Measurements from ENCODE around the gene HM13.
"Not testable (repeated sequence)": the region's sequence is repeated elsewhere in the genome, so short reads cannot be mapped to it uniquely, and the experiment has no call there.

Gene HM13

GRCh38 chr20:31594002-31594557 is 79.8 kb downstream of the HM13 start:
- Histone ChIP-seq H2AFZ (ENCODE audit: low read length, unreplicated experiment) (no peak overlapping the region), H3K4me1 (ENCODE audit: control insufficient read depth, insufficient read depth, low read length, unreplicated experiment) (peaks cover 36% of the 10 kb centered on the region), H3K27me3 (ENCODE audit: insufficient read depth, low read length) (no peaks in the 10 kb centered on the region), H3K27ac (ENCODE audit: low read depth, low read length) (peak overlapping the region; percentile 83), H3K36me3 (ENCODE audit: insufficient read depth, low read length) (no peaks in the 10 kb centered on the region), H3K4me3 (ENCODE audit: low read depth, low read length) (peak overlapping the region; percentile 40), H3K79me2 (ENCODE audit: control insufficient read depth, insufficient read depth, low read length, unreplicated experiment) (peaks cover 9% of the 10 kb centered on the region)

DNA sequence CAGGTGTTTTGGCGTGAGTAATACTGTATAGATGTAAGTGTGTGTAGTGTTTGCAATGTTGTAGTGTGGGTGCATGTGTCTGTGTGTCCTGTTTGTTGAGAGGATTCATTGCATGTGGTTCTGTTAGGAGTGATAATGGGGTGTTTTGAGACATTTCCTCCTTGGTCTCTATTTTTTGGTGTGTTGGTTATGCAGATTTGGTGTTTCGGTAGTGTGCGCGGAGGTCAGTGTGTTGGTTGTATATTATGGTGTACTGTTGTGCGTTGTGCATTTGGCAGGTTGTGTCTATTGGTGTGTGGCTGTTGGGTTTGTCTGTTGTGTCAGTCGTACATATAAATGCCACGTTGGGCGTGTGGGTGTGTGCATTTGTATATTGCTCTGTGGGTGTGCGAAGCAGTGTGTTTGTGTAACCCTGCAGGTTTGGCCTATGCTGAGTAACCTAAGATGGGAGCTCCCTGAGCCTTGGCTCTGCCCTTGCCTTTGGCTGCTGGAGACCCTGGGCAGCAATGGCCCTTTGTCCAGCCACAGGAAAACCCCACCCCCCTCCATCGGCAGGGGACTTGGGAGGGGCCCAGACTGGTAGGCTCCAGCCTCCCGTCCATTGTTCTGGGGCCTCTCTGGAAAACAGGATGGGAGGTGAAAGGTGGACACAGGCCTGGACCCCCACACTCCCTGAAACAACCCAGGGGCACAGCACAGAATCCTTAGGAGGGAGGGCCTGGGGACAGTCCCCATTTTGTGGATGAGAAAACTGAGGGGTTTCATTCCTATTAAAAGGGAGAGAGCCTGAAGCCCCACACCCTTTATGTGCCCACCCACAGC is 80.5 kb downstream of the HM13 start:
- Histone ChIP-seq H3K79me2 (ENCODE audit: control insufficient read depth, insufficient read depth, low read length, unreplicated experiment) (peaks cover 9% of the 10 kb centered on the region), H3K4me1 (ENCODE audit: control insufficient read depth, insufficient read depth, low read length, unreplicated experiment) (peaks cover 35% of the 10 kb centered on the region), H3K36me3 (ENCODE audit: insufficient read depth, low read length) (no peaks in the 10 kb centered on the region), H3K27ac (ENCODE audit: low read depth, low read length) (peak overlapping the region; percentile 83), H2AFZ (ENCODE audit: low read length, unreplicated experiment) (no peak overlapping the region), H3K27me3 (ENCODE audit: insufficient read depth, low read length) (no peaks in the 10 kb centered on the region), H3K4me3 (ENCODE audit: low read depth, low read length) (peak overlapping the region; percentile 40)

DNA sequence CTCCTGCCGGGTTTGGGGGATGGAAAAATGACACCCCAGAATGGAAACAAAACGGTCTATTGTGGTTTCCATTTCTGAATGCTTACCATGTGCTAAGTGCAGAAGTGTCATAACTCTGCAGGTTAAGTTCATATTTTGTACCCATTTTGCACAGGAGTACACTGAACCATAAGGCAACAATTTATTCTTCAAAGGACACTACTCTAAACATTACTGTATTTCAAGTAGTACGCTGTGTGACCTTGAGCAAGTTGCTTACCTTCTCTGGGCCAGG is 81.1 kb downstream of the HM13 start:
- no peaks in the 10 kb centered on the region for H3K36me3 ChIP-seq (ENCODE audit: insufficient read depth, low read length)
- H3K4me3 ChIP-seq (ENCODE audit: low read depth, low read length), result peak overlapping the region; percentile 40
- peaks cover 9% of the 10 kb centered on the region for H3K79me2 ChIP-seq (ENCODE audit: control insufficient read depth, insufficient read depth, low read length, unreplicated experiment)
- H3K27me3 ChIP-seq (ENCODE audit: insufficient read depth, low read length), result no peaks in the 10 kb centered on the region
- H3K27ac ChIP-seq (ENCODE audit: low read depth, low read length), result peak overlapping the region; percentile 83
- H2AFZ ChIP-seq (ENCODE audit: low read length, unreplicated experiment), result no peak overlapping the region
- H3K4me1 ChIP-seq (ENCODE audit: control insufficient read depth, insufficient read depth, low read length, unreplicated experiment), result peaks cover 35% of the 10 kb centered on the region

DNA sequence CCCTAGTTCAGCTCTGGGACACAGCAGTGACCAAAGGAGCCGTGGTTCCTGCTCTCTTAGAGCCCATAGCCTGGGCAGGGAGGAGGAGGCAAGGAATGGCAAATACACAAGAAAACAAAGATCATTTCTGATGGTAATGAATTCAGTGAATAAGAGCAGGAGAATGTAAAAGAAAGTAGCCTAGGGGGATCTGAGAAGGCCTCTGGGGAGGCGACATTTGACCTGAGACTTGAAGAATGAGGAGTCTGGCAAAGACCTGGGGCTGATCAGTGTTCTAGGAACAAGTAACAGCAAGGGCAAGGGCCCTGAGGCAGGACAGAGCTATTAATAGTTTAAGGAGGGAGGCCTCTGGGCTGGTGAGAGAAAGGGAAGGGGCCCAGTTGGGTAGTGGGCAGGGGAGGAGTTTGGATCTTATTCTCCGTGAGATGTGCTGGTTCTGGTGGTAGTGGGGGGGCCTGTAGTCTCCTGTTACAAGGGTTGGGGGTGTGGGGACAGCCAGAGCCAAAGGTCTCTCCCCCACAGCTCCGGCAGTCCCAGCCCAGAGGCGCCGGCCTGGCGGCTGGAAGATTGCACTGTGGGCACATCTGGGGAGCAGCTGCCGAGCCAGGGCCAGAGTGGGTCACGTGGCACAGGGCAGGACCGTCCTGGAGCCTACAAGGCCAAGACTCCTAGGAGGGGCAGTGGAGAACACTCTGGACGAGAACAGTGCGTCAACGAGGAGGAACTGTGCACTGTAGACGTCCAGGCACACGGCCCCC is 81.6 kb downstream of the HM13 start:
- Histone ChIP-seq H3K4me3 (ENCODE audit: low read depth, low read length) (peak overlapping the region; percentile 40), H3K79me2 (ENCODE audit: control insufficient read depth, insufficient read depth, low read length, unreplicated experiment) (peaks cover 9% of the 10 kb centered on the region), H2AFZ (ENCODE audit: low read length, unreplicated experiment) (no peak overlapping the region), H3K36me3 (ENCODE audit: insufficient read depth, low read length) (no peaks in the 10 kb centered on the region), H3K27ac (ENCODE audit: low read depth, low read length) (peak overlapping the region; percentile 83), H3K4me1 (ENCODE audit: control insufficient read depth, insufficient read depth, low read length, unreplicated experiment) (peaks cover 34% of the 10 kb centered on the region), H3K27me3 (ENCODE audit: insufficient read depth, low read length) (no peaks in the 10 kb centered on the region)

GRCh38 chr20:31596412-31596715 is 82.1 kb downstream of the HM13 start:
- H3K4me1 ChIP-seq (ENCODE audit: control insufficient read depth, insufficient read depth, low read length, unreplicated experiment), result peaks cover 29% of the 10 kb centered on the region
- H2AFZ ChIP-seq (ENCODE audit: low read length, unreplicated experiment); H3K36me3 ChIP-seq (ENCODE audit: insufficient read depth, low read length); H3K27me3 ChIP-seq (ENCODE audit: insufficient read depth, low read length); H3K79me2 ChIP-seq (ENCODE audit: control insufficient read depth, insufficient read depth, low read length, unreplicated experiment); H3K4me3 ChIP-seq (ENCODE audit: low read depth, low read length): not testable (repeated sequence)
- peak overlapping the region; percentile 83 for H3K27ac ChIP-seq (ENCODE audit: low read depth, low read length)

- Histone ChIP-seq H3K4me1 (ENCODE audit: control insufficient read depth, insufficient read depth, low read length, unreplicated experiment) (peaks cover 26% of the 10 kb centered on the region), H3K36me3 (ENCODE audit: insufficient read depth, low read length) (no peaks in the 10 kb centered on the region), H3K4me3 (ENCODE audit: low read depth, low read length) (no peak overlapping the region), H2AFZ (ENCODE audit: low read length, unreplicated experiment) (no peak overlapping the region), H3K79me2 (ENCODE audit: control insufficient read depth, insufficient read depth, low read length, unreplicated experiment) (peaks cover 9% of the 10 kb centered on the region), H3K27ac (ENCODE audit: low read depth, low read length) (peak overlapping the region; percentile 83), H3K27me3 (ENCODE audit: insufficient read depth, low read length) (no peaks in the 10 kb centered on the region)
These were observed 82.7 kb downstream of the HM13 start for GRCh38 chr20:31596831-31597480.

GRCh38 chr20:31597481-31597855 is 83.2 kb downstream of the HM13 start:
- no peak overlapping the region for H3K4me3 ChIP-seq (ENCODE audit: low read depth, low read length)
- H3K27me3 ChIP-seq (ENCODE audit: insufficient read depth, low read length), result no peaks in the 10 kb centered on the region
- peak overlapping the region; percentile 83 for H3K27ac ChIP-seq (ENCODE audit: low read depth, low read length)
- peaks cover 9% of the 10 kb centered on the region for H3K79me2 ChIP-seq (ENCODE audit: control insufficient read depth, insufficient read depth, low read length, unreplicated experiment)
- H2AFZ ChIP-seq (ENCODE audit: low read length, unreplicated experiment), result no peak overlapping the region
- H3K4me1 ChIP-seq (ENCODE audit: control insufficient read depth, insufficient read depth, low read length, unreplicated experiment), result peaks cover 28% of the 10 kb centered on the region
- no peaks in the 10 kb centered on the region for H3K36me3 ChIP-seq (ENCODE audit: insufficient read depth, low read length)

DNA sequence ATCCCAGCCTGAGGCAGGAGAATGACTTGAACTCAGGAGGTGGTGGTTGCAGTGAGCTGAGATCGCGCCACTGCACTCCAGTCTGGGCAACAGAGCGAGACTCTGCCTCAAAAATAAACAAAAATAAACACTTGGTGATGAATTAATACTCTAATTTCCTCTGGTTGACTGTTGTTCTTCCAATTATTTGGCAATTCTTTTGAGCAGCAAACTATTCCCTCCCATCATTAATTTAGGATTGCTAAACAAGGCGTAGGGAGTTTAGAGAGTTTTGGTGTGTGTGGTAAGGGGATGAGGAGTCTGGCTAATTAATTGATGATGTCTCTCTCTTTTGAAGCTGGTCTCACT is 88.2 kb downstream of the HM13 start:
- Histone ChIP-seq H3K4me3 (ENCODE audit: low read depth, low read length) (no peak overlapping the region), H3K79me2 (ENCODE audit: control insufficient read depth, insufficient read depth, low read length, unreplicated experiment) (peaks cover 30% of the 10 kb centered on the region), H3K36me3 (ENCODE audit: insufficient read depth, low read length) (peaks cover 11% of the 10 kb centered on the region; the same call in 1 of the 2 replicates), H3K27ac (ENCODE audit: low read depth, low read length) (peak overlapping the region; percentile 100), H2AFZ (ENCODE audit: low read length, unreplicated experiment) (no peak overlapping the region), H3K4me1 (ENCODE audit: control insufficient read depth, insufficient read depth, low read length, unreplicated experiment) (peaks cover 23% of the 10 kb centered on the region), H3K27me3 (ENCODE audit: insufficient read depth, low read length) (no peaks in the 10 kb centered on the region)

GRCh38 chr20:31602779-31603441 is 88.7 kb downstream of the HM13 start:
- no peaks in the 10 kb centered on the region for H3K27me3 ChIP-seq (ENCODE audit: insufficient read depth, low read length)
- no peak overlapping the region for H2AFZ ChIP-seq (ENCODE audit: low read length, unreplicated experiment)
- H3K4me3 ChIP-seq (ENCODE audit: low read depth, low read length), result no peak overlapping the region
- peaks cover 31% of the 10 kb centered on the region for H3K79me2 ChIP-seq (ENCODE audit: control insufficient read depth, insufficient read depth, low read length, unreplicated experiment)
- peaks cover 11% of the 10 kb centered on the region; the same call in 1 of the 2 replicates for H3K36me3 ChIP-seq (ENCODE audit: insufficient read depth, low read length)
- H3K27ac ChIP-seq (ENCODE audit: low read depth, low read length), result peak overlapping the region; percentile 100
- H3K4me1 ChIP-seq (ENCODE audit: control insufficient read depth, insufficient read depth, low read length, unreplicated experiment), result peaks cover 28% of the 10 kb centered on the region

DNA sequence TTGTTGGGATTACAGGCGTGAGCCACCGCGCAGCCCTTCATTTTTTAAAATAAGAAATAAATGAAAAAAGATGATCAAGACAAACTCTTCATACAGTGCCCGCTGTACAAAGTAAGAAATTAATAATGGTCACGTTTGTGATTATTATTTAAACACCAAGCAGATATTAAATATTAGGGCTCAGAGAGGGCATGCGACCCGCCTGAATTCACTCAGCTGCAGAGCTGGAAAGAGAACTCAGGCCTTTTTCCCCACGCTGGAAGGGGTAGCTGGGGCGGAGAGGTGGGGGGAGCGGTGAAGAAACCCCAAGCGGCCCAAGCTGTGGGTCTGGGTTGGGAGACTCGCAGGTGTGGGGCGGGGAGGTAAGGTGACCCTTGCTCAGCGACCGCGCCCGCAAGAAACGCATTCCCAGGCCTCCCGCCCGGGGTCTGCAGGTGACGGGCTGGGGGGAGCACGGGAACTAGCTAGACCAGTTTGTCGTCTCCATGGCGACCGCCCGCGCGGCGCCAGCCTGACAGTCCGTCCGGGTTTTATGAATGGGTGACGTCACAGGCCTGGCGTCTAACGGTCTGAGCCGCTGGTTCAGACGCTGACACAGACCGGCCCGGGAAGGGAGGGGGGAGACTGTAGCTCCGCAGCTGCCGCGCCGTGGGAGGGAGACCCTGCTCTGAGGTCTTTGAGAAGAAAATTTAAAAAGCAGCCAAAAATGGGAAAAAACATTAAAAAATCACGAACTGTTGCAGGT is 89.8 kb downstream of the HM13 start:
- Histone ChIP-seq H3K27ac (ENCODE audit: low read depth, low read length) (peak overlapping the region; percentile 100), H3K4me3 (ENCODE audit: low read depth, low read length) (peak overlapping the region; percentile 81), H3K27me3 (ENCODE audit: insufficient read depth, low read length) (no peaks in the 10 kb centered on the region), H3K4me1 (ENCODE audit: control insufficient read depth, insufficient read depth, low read length, unreplicated experiment) (peaks cover 39% of the 10 kb centered on the region), H3K79me2 (ENCODE audit: control insufficient read depth, insufficient read depth, low read length, unreplicated experiment) (peaks cover 31% of the 10 kb centered on the region), H3K36me3 (ENCODE audit: insufficient read depth, low read length) (peaks cover 11% of the 10 kb centered on the region; the same call in 1 of the 2 replicates), H2AFZ (ENCODE audit: low read length, unreplicated experiment) (no peak overlapping the region)
